WTC11 (cell line): ENCODE data around the gene TAL1.
"Not testable (repeated sequence)": the region's sequence is repeated elsewhere in the genome, so short reads cannot be mapped to it uniquely, and the experiment has no call there.

Experiments used
- CTCF ChIP-seq: fragments of 200-600 bp; IDR thresholded peaks from 2 replicates; pipeline ENCODE4 v1.8.0; 2022; ENCODE audit warnings: antibody characterized with exemption
- IRF2 ChIP-seq: sonication (generic); formaldehyde crosslinking; IDR thresholded peaks from 2 replicates; pipeline ENCODE4 v1.8.0; 2022; ENCODE audit warnings: low read depth, missing genetic modification reagents, borderline replicate concordance
- PRDM15 ChIP-seq: sonication (generic); formaldehyde crosslinking; IDR thresholded peaks from 2 replicates; pipeline ENCODE4 v1.8.0; 2022; ENCODE audit warnings: missing genetic modification reagents
- TP53 ChIP-seq: sonication (generic); formaldehyde crosslinking; IDR thresholded peaks from 2 replicates; pipeline ENCODE4 v1.8.1; 2023; ENCODE audit warnings: mild to moderate bottlenecking, missing genetic modification reagents
- ZNF232 ChIP-seq: sonication (generic); formaldehyde crosslinking; IDR thresholded peaks from 2 replicates; pipeline ENCODE4 v1.8.0; 2022; ENCODE audit warnings: mild to moderate bottlenecking, missing genetic modification reagents

- TF ChIP-seq CTCF; TP53 (CRISPR knock-in tag); ZNF232 (CRISPR knock-in tag); IRF2 (CRISPR knock-in tag); PRDM15 (CRISPR knock-in tag): not testable (repeated sequence)
Measured at GRCh38 chr1:47193496-47193895, 38.5 kb downstream of the TAL1 start.
